Measurements from ENCODE around the gene AGMO. TPM values are rescaled to one million over a fixed set of nuclear protein-coding genes. Genes with fewer than 3 reads are reported as not detected.

The AGMO gene
- total and polyA plus RNA-seq, 2 of the 8 experiments (the other 6 are each of a cell fraction or from before 2014, with no cell fraction given), result 0.22 to 0.45 TPM

GRCh38 chr7:15481132-15481531 lies 80.7 kb downstream of the AGMO start (continued):
- TF ChIP-seq MAX (IDR thresholded peaks at IDR 0.05) (no peak), ATF2 (IDR thresholded peaks at IDR 0.05; ENCODE audit: low read length) (no peak), JUND (IDR thresholded peaks at IDR 0.05; ENCODE audit: low read length) (no peak)
